Trophoblast cell (in vitro differentiated cells and primary cell): ENCODE measurements around the gene ATF4.
"Not testable (repeated sequence)": the region's sequence is repeated elsewhere in the genome, so short reads cannot be mapped to it uniquely, and the experiment has no call there.

Experiments used
- DNase-seq, 2 donors: peaks; one replicate each; pipeline ENCODE4 v3.0.0-alpha.2; 2016
- H2AFZ ChIP-seq: 2 replicates; pipeline ENCODE4 v1.6.1; 2013; ENCODE audit warnings: low read length, moderate library complexity, mild to moderate bottlenecking; ENCODE audit not compliant: insufficient read depth, poor library complexity
- H2AK5ac ChIP-seq: 2 replicates; pipeline ENCODE4 v1.6.1; 2013; ENCODE audit warnings: mild to moderate bottlenecking, low read length
- H2BK120ac ChIP-seq: 2 replicates; pipeline ENCODE4 v1.6.1; 2013; ENCODE audit warnings: low read length, mild to moderate bottlenecking, moderate library complexity; ENCODE audit not compliant: insufficient read depth, poor library complexity
- H2BK12ac ChIP-seq: 2 replicates; pipeline ENCODE4 v1.6.1; 2013; ENCODE audit warnings: mild to moderate bottlenecking, low read length, moderate library complexity
- H2BK5ac ChIP-seq: 2 replicates; pipeline ENCODE4 v1.6.1; 2013; ENCODE audit warnings: low read length, low read depth, moderate library complexity, mild to moderate bottlenecking; ENCODE audit not compliant: poor library complexity
- H3K14ac ChIP-seq: 2 replicates; pipeline ENCODE4 v1.6.1; 2013; ENCODE audit warnings: mild to moderate bottlenecking, low read length
- H3K18ac ChIP-seq: 2 replicates; pipeline ENCODE4 v1.6.1; 2013; ENCODE audit warnings: mild to moderate bottlenecking, low read length
- H3K23ac ChIP-seq: 2 replicates; pipeline ENCODE4 v1.6.1; 2013; ENCODE audit warnings: low read length
- H3K27ac ChIP-seq: 2 replicates; pipeline ENCODE4 v1.5.1; 2013; ENCODE audit warnings: low read depth, mild to moderate bottlenecking, inconsistent platforms, low read length, moderate library complexity
- H3K27me3 ChIP-seq: 2 replicates; pipeline ENCODE4 v1.6.1; 2013; ENCODE audit warnings: inconsistent platforms, mild to moderate bottlenecking, low read length, moderate library complexity; ENCODE audit not compliant: insufficient read depth
- H3K36me3 ChIP-seq, 2 experiments: 1 replicate in 1 of 2; 2 replicates in 1 of 2; pipeline ENCODE4 v1.6.1; 2013; ENCODE audit warnings: low read length in 2 of 2, mild to moderate bottlenecking in 2 of 2, moderate library complexity in 1 of 2; ENCODE audit not compliant: insufficient read depth in 2 of 2, control insufficient read depth in 1 of 2
- H3K4ac ChIP-seq: 2 replicates; pipeline ENCODE4 v1.6.1; 2013; ENCODE audit warnings: low read depth, mild to moderate bottlenecking, low read length, moderate library complexity
- H3K4me1 ChIP-seq, 2 experiments: 1 replicate in 1 of 2; 2 replicates in 1 of 2; pipeline ENCODE4 v1.6.1; 2013; ENCODE audit warnings: low read length in 2 of 2, mild to moderate bottlenecking in 2 of 2, moderate library complexity in 1 of 2; ENCODE audit not compliant: insufficient read depth in 2 of 2, control insufficient read depth in 1 of 2
- H3K4me2 ChIP-seq: 2 replicates; pipeline ENCODE4 v1.6.1; 2013; ENCODE audit warnings: inconsistent platforms, mild to moderate bottlenecking, low read length, moderate library complexity
- H3K4me3 ChIP-seq: 2 replicates; pipeline ENCODE4 v1.5.1; 2013; ENCODE audit warnings: mild to moderate bottlenecking, low read depth, low read length, inconsistent platforms
- H3K79me1 ChIP-seq: one replicate; pipeline ENCODE4 v1.6.1; 2013; ENCODE audit warnings: low read length
- H3K79me2 ChIP-seq: 2 replicates; pipeline ENCODE4 v1.6.1; 2013; ENCODE audit warnings: low read length, mild to moderate bottlenecking; ENCODE audit not compliant: control insufficient read depth, insufficient read depth, poor library complexity
- H3K9ac ChIP-seq: 2 replicates; pipeline ENCODE4 v1.6.1; 2013; ENCODE audit warnings: mild to moderate bottlenecking, low read length
- H3K9me3 ChIP-seq: 2 replicates; pipeline ENCODE4 v1.6.1; 2013; ENCODE audit warnings: low read depth, mild to moderate bottlenecking, control low read depth, inconsistent platforms, low read length; ENCODE audit not compliant: insufficient read depth
- H4K12ac ChIP-seq: 2 replicates; pipeline ENCODE4 v1.6.1; 2013; ENCODE audit warnings: low read depth, mild to moderate bottlenecking, low read length, moderate library complexity
- H4K8ac ChIP-seq: 2 replicates; pipeline ENCODE4 v1.6.1; 2013; ENCODE audit warnings: low read depth, mild to moderate bottlenecking, low read length, moderate library complexity
- H4K91ac ChIP-seq: one replicate; pipeline ENCODE4 v1.6.1; 2013; ENCODE audit warnings: low read depth, mild to moderate bottlenecking, low read length, moderate library complexity
- WGBS: extraction: QIAGEN DNeasy Blood & Tissue Kit; methylation state at CpG from one replicate; pipeline ENCODE4 v1.1.7; 2013; ENCODE audit warnings: missing lambda C conversion rate; ENCODE audit not compliant: insufficient read length, insufficient coverage; ENCODE audit errors: extremely low coverage; 5-methylcytosine and 5-hydroxymethylcytosine counted together

The ATF4 gene

GRCh38 chr22:39521106-39521885, 934 bp downstream of the ATF4 start:
- DNase-seq = peak; percentile 57 to 75
- not testable (repeated sequence) for H2AK5ac ChIP-seq, H3K9me3 ChIP-seq, H2BK120ac ChIP-seq, H4K12ac ChIP-seq, H2BK12ac ChIP-seq, H3K27me3 ChIP-seq, H3K23ac ChIP-seq, H2AFZ ChIP-seq
- Histone ChIP-seq H3K14ac (peak overlapping the region; percentile 11), H3K4ac (peak overlapping the region; percentile 99), H3K4me3 (peak overlapping the region; percentile 98), H3K79me2 (peaks cover 20% of the 10 kb centered on the region), H4K8ac (peak overlapping the region; percentile 11), H3K9ac (peak overlapping the region; percentile 83), H3K4me2 (peak overlapping the region; percentile 72), H3K4me1 (peaks cover 11 to 17% of the 10 kb centered on the region in 2 experiments), H3K18ac (peak overlapping the region; percentile 97), H3K27ac (peak overlapping the region; percentile 97), H3K36me3 (peaks cover 32 to 48% of the 10 kb centered on the region in 2 experiments), H3K79me1 (peaks cover 20% of the 10 kb centered on the region), H2BK5ac (peak overlapping the region; percentile 7), H4K91ac (peak overlapping the region; percentile 95)
- WGBS = no CpG with 5 or more reads among the region's 28 CpGs

- not testable (repeated sequence) for H3K23ac ChIP-seq, H3K14ac ChIP-seq, H3K9me3 ChIP-seq, DNase-seq, H4K12ac ChIP-seq, H2BK120ac ChIP-seq, H2AK5ac ChIP-seq, H3K4me3 ChIP-seq, H4K8ac ChIP-seq, H4K91ac ChIP-seq, H3K27me3 ChIP-seq, H2BK12ac ChIP-seq, H2AFZ ChIP-seq, H3K27ac ChIP-seq, H3K18ac ChIP-seq, H2BK5ac ChIP-seq
- Histone ChIP-seq H3K9ac (peak overlapping the region; percentile 83), H3K36me3 (peaks cover 32 to 48% of the 10 kb centered on the region in 2 experiments), H3K4me2 (peak overlapping the region; percentile 72), H3K4ac (peak overlapping the region; percentile 35), H3K4me1 (peaks cover 11 to 17% of the 10 kb centered on the region in 2 experiments), H3K79me2 (peaks cover 20% of the 10 kb centered on the region), H3K79me1 (peaks cover 20% of the 10 kb centered on the region)
- WGBS = no CpG with 5 or more reads among the region's 5 CpGs
Measured at GRCh38 chr22:39522091-39522490, 1.7 kb downstream of the ATF4 start.

- peak overlapping the region; percentile 56 for H4K12ac ChIP-seq
- no peak overlapping the region for H3K18ac ChIP-seq
- H2AFZ ChIP-seq = no peak overlapping the region
- H3K14ac ChIP-seq = no peak overlapping the region
- H2AK5ac ChIP-seq = no peak overlapping the region
- H3K27me3 ChIP-seq = no peaks in the 10 kb centered on the region
- peak overlapping the region; percentile 30 for H4K8ac ChIP-seq
- peaks cover 11 to 20% of the 10 kb centered on the region in 2 experiments for H3K4me1 ChIP-seq
- H3K9me3 ChIP-seq = no peaks in the 10 kb centered on the region
- peak overlapping the region; percentile 72 for H3K4me2 ChIP-seq
- H2BK5ac ChIP-seq = no peak overlapping the region
- peaks cover 32 to 43% of the 10 kb centered on the region in 2 experiments for H3K36me3 ChIP-seq
- peaks cover 20% of the 10 kb centered on the region for H3K79me2 ChIP-seq
- peak overlapping the region; percentile 54 for H3K4me3 ChIP-seq
- no peak overlapping the region for H2BK12ac ChIP-seq
- H3K9ac ChIP-seq = peak overlapping the region; percentile 34
- peak overlapping the region; percentile 17 for H3K4ac ChIP-seq
- peak overlapping the region; percentile 31 for H3K27ac ChIP-seq
- no peak overlapping the region for H3K23ac ChIP-seq
- H2BK120ac ChIP-seq = no peak overlapping the region
- DNase-seq = peak; percentile 49 to 77
- H3K79me1 ChIP-seq = peaks cover 20% of the 10 kb centered on the region
- H4K91ac ChIP-seq = no peak overlapping the region
- WGBS = no CpG with 5 or more reads among the region's 14 CpGs
Measured at GRCh38 chr22:39522567-39523300, 2.4 kb downstream of the ATF4 start.

- H3K14ac ChIP-seq = no peak overlapping the region
- no peak overlapping the region for H3K4me3 ChIP-seq
- H3K9ac ChIP-seq = no peak overlapping the region
- peaks cover 20% of the 10 kb centered on the region for H3K79me2 ChIP-seq
- no CpG with 5 or more reads among the region's 13 CpGs for WGBS
- peak in 1 of 2 donors; percentile 21 for DNase-seq
- H4K12ac ChIP-seq = no peak overlapping the region
- no peak overlapping the region for H3K23ac ChIP-seq
- H3K4me1 ChIP-seq = peaks cover 12 to 27% of the 10 kb centered on the region in 2 experiments
- peak overlapping the region; percentile 33 for H3K18ac ChIP-seq
- no peak overlapping the region for H3K4me2 ChIP-seq
- no peak overlapping the region for H2AFZ ChIP-seq
- H4K91ac ChIP-seq = no peak overlapping the region
- peaks cover 39 to 51% of the 10 kb centered on the region in 2 experiments for H3K36me3 ChIP-seq
- peaks cover 16% of the 10 kb centered on the region for H3K79me1 ChIP-seq
- H2BK12ac ChIP-seq = no peak overlapping the region
- no peaks in the 10 kb centered on the region for H3K27me3 ChIP-seq
- H3K9me3 ChIP-seq = no peaks in the 10 kb centered on the region
- no peak overlapping the region for H2AK5ac ChIP-seq
- no peak overlapping the region for H3K4ac ChIP-seq
- H3K27ac ChIP-seq = no peak overlapping the region
- no peak overlapping the region for H2BK5ac ChIP-seq
- H2BK120ac ChIP-seq = no peak overlapping the region
- no peak overlapping the region for H4K8ac ChIP-seq
Measured at GRCh38 chr22:39524089-39524752, 3.9 kb downstream of the ATF4 start.
